T47D (cell line): Measurements from ENCODE around the gene HEG1.

Experiments used
- DNase-seq, 2 experiments: peaks; one replicate each; pipeline versions ENCODE4 v3.0.0 to v3.0.0-alpha.2; 2011 to 2012; ENCODE audit warnings: low read depth in 1 of 2, low spot score in 1 of 2
- JUND ChIP-seq: IDR thresholded peaks from 2 replicates; pipeline ENCODE4 v1.6.1; 2012; ENCODE audit warnings: low read depth
- in situ Hi-C: cut with HindIII; loops from 2 replicates; pipeline ENCODE4 v1.10.0; 2016; ENCODE audit warnings: low sequenced_read_pairs, low pct_unique_long_range_greater_than_20kb

Gene HEG1

GRCh38 chr3:124998247-124998630, 57.6 kb downstream of the HEG1 start:
- no peak for DNase-seq
- in situ Hi-C loops = no loop called here
- no peak for TF ChIP-seq JUND

- DNase-seq = no peak
- in situ Hi-C loops = no loop called here
- no peak for TF ChIP-seq JUND
These were observed 58.2 kb downstream of the HEG1 start for GRCh38 chr3:124997303-124998246.

DNA sequence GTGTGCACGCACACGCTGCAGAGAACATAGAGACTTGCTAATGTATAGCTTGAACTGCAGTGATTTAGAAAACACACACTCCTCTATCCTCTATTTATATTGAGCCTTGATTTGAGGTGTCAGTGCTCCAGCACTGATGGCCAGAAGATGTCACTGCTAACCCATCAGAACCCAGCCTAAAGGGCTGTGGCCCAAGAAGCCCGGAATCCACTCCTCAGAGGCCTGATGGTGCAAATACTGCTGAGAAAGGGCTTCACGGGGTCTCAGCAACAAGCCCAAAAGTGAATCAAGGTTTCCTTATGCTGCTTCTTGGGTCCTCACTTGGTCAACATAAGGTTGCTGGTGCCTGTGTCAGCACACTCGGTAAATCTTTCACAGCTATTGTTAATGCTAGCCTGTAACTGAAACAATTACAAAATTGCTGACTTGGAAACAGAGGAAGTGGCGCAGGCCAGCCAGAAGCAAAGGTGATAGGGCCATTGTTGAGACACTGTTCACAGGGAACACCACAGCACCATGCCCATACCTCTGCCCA, 60.3 kb downstream of the HEG1 start:
- DNase-seq = peak; percentile 63 to 78
- in situ Hi-C loops = no loop called here
- no peak for TF ChIP-seq JUND

- DNase-seq = no peak
- TF ChIP-seq JUND = no peak
- in situ Hi-C loops = no loop called here
These were observed 62.3 kb downstream of the HEG1 start for GRCh38 chr3:124993466-124993865.

DNA sequence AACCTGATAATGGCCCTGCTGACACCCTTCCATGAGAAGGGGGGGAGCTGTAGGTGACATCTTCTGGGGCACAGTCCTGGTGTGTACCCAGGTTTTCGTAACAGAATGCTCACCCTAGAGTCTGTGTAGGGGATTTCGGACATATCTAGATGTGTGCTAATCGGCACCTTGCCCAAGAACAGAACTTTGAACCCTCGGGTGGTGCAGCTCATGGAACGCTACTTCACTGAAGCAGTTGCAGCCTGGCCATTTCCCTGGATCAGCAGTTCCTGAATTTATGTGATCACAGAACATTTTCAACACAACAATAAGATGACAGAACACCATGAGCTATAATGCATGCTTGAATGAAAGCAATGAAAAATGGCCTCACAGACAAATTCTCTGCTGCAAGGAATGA, 63.8 kb downstream of the HEG1 start:
- in situ Hi-C loops = no loop called here
- DNase-seq = no peak
- TF ChIP-seq JUND = no peak

- in situ Hi-C loops = no loop called here
- no peak for TF ChIP-seq JUND
- DNase-seq = peak; percentile 21 to 57
These were observed 69.3 kb downstream of the HEG1 start for GRCh38 chr3:124986192-124987143.

DNA sequence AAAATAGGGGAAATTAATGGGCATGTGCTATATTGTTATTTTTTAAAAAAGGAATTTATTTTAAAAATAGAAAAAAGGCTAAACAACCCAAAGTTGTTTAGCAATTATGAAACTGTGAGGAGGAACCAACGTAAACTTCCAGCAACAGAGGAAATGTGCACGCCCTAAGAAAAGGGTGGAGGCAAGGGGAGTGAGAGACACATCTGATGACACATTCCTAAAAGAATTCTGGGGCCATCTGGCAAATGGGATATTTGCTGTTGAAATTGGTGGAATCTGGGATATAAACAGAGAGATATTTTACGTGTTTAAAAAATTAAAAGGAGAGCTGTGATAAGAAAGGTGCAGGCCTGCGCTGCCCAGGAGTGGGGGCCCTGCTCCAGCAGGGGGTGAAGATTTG, 70.4 kb downstream of the HEG1 start:
- in situ Hi-C loops = no loop called here
- TF ChIP-seq JUND = no peak
- no peak for DNase-seq

GRCh38 chr3:124984754-124985153, 71.0 kb downstream of the HEG1 start:
- in situ Hi-C loops = no loop called here
- DNase-seq = no peak
- no peak for TF ChIP-seq JUND

DNA sequence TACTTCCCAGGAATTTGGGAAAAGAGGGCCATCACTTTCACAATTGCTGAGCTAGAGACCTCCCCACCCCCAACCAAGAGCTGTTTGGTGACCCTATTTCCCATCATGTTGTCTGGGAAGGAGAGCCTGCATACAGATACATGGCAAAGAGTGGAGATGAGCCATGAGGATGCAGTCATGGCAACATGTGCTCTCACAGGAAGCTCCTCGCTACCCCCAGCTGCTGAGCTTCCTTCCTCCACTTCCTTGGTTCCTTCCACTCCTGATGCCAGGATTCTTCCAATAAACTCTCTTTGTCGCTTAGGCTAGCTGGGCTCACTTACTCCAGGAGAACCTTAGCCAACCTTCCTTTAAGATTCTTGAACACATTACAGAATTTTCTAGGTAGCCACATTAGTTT, 72.9 kb downstream of the HEG1 start:
- TF ChIP-seq JUND = no peak
- no peak for DNase-seq
- in situ Hi-C loops = no loop called here

GRCh38 chr3:124981472-124981871, 74.3 kb downstream of the HEG1 start:
- TF ChIP-seq JUND = no peak
- in situ Hi-C loops = no loop called here
- DNase-seq = no peak

GRCh38 chr3:124978627-124979026, 77.2 kb downstream of the HEG1 start:
- in situ Hi-C loops = no loop called here
- no peak for TF ChIP-seq JUND
- DNase-seq = no peak

DNA sequence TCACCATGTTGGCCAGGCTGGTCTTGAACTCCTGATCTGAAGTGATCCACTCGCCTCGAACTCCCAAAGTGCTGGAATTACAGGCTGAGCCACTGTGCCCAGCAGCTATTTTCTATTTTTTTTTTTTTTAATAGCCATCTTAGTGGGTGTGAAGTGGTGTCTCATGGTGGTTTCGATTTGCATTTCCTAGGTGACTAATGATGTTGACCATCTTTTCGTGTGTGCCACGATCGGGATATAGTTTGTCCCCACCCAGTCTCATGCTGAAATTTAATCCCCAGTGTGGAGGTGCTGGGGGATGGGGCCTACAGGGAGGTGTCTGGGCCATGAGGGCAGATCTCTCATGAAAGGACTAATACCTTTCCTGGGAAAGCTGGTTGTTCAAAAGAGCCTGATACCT, 79.4 kb downstream of the HEG1 start:
- TF ChIP-seq JUND = no peak
- no peak for DNase-seq
- in situ Hi-C loops = no loop called here
